NB4 (cell line): ENCODE data around the gene GDF3.
"Not testable (repeated sequence)": the region's sequence is repeated elsewhere in the genome, so short reads cannot be mapped to it uniquely, and the experiment has no call there.

Source experiments
- DNase-seq: peaks from one replicate; pipeline ENCODE4 v3.0.0; 2010; ENCODE audit warnings: low read depth
- H3K4me3 ChIP-seq: one replicate; pipeline ENCODE4 v1.5.1; 2011; ENCODE audit warnings: mild to moderate bottlenecking, low read depth, low read length, moderate library complexity
- MAX ChIP-seq: IDR thresholded peaks from 2 replicates; pipeline ENCODE4 v1.6.1; 2011; ENCODE audit warnings: low read depth, low read length
- MYC ChIP-seq: IDR thresholded peaks from 2 replicates; pipeline ENCODE4 v1.6.1; 2011; ENCODE audit warnings: low read depth, low read length
- POLR2A ChIP-seq: IDR thresholded peaks from 2 replicates; pipeline ENCODE4 v1.6.1; 2011; ENCODE audit warnings: mild to moderate bottlenecking; ENCODE audit not compliant: insufficient read length; ENCODE audit errors: extremely low read depth
- TF ChIP-seq, protein P1 (sequence below): IDR thresholded peaks from one replicate; pipeline ENCODE4 v1.5.1; 2012; ENCODE audit warnings: low read depth, low read length

The GDF3 gene

DNA sequence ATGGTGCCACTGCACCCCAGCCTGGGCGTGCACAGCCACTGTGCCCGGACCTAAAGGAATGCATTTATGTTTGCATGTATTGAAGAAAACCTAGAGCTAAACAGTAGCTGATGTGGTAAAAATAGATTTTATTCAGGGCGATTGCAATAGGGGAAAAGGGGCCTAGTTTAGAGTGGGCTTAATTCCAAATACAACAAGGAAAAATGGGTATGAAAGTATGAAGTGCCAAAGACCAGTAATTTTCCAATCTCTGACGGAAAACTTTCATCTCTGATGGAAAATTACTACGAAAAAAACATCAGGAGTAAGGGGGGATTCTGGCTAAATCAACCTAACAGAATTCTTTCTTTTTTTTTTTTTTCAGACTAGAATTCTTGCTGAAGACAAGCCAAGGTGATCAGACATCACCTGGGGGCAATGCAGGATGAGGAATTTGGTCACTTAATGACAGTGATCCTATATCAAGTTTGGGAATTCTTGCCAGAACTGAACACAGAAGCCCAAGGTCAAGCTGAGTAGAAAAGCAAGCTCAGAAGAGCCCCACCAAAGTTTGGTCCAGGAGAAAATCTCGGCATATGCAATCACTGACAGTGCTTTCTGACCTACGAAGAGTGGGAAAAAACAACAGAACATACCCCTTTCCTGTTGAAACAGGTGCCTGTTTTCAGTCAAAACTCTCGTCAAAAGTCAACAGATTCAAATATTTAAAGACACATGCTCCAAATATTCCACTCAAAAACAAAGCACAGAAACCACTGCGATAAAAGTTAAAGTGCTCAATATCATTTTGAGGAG is 16.1 kb downstream of the GDF3 start:
- DNase-seq: no peak
- no peak overlapping the region for H3K4me3 ChIP-seq
- TF ChIP-seq MAX: no peak

- no peak overlapping the region for H3K4me3 ChIP-seq
- peak; percentile 52 for DNase-seq
- TF ChIP-seq MYC (no peak), MAX (no peak), POLR2A (no peak)
- TF ChIP-seq, protein P1, sequence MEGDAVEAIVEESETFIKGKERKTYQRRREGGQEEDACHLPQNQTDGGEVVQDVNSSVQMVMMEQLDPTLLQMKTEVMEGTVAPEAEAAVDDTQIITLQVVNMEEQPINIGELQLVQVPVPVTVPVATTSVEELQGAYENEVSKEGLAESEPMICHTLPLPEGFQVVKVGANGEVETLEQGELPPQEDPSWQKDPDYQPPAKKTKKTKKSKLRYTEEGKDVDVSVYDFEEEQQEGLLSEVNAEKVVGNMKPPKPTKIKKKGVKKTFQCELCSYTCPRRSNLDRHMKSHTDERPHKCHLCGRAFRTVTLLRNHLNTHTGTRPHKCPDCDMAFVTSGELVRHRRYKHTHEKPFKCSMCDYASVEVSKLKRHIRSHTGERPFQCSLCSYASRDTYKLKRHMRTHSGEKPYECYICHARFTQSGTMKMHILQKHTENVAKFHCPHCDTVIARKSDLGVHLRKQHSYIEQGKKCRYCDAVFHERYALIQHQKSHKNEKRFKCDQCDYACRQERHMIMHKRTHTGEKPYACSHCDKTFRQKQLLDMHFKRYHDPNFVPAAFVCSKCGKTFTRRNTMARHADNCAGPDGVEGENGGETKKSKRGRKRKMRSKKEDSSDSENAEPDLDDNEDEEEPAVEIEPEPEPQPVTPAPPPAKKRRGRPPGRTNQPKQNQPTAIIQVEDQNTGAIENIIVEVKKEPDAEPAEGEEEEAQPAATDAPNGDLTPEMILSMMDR: no peak
Observed at GRCh38 chr12:7678744-7679143, 16.8 kb downstream of the GDF3 start.

DNA sequence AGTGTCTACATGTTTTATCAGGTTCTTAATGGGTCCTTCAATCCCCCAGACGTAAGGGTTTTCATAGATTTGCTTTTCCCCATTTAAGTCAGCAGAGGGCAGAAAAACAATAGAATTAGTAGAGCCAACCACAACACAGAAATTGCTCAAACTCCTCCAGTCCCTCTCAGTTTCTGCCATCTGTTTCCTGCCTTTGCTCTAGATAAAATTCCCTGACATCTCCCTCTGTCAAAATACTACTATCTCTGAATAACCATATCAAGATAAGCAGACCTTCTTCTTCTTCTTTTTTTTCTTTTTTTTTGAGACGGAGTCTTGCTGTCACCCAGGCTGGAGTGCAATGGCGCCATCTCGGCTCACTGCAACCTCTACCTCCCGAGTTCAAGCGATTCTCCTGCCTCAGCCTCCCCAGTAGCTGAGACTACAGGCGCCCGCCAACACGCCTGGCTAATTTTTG is 18.1 kb downstream of the GDF3 start:
- not testable (repeated sequence) for H3K4me3 ChIP-seq
- DNase-seq: peak; percentile 86
- peak; percentile 15; the same call in 1 of the 2 replicates for TF ChIP-seq MAX
- TF ChIP-seq, protein P1: peak; percentile 34

DNA sequence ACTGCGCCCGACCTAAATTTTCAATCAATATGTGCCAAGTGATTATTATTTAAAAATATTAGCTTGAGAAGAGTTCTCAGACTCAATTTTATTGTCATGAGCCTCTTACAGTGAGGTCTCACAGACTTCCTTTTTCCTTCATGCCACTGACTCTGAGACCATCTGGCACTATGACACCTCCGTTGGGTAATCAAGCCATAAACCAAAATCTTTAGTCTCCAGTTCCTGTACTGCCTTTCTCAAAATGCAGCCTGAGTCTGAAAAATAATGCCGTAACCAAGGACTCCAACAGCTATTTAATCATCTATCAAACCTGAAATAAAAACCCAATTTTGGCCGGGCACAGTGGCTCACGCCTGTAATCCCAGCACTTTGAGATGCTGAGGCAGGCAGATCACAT is 20.1 kb downstream of the GDF3 start:
- DNase-seq: peak; percentile 80
- not testable (repeated sequence) for H3K4me3 ChIP-seq

DNA sequence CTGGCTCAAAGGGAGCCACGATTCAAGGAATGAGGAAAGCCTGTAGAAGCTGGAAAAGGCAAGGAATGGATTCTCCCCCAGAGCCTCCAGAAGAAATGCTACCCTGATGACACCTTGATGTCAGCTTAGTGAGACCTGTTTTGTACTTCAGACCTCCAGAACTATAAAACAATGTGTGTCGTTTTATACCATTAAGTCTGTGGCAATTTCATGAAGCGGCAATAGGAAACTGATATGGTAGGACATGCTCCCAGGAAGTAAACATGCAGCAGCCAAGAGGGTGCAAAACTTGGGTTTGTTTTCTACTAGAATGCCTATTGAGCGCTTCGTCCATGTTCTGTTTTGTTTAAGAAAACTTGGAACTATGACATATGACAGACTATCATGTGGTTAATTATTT is 27.4 kb downstream of the GDF3 start:
- DNase-seq: no peak
- TF ChIP-seq MAX (no peak), POLR2A (no peak), MYC (no peak)
- TF ChIP-seq, protein P1: no peak
- no peak overlapping the region for H3K4me3 ChIP-seq

DNA sequence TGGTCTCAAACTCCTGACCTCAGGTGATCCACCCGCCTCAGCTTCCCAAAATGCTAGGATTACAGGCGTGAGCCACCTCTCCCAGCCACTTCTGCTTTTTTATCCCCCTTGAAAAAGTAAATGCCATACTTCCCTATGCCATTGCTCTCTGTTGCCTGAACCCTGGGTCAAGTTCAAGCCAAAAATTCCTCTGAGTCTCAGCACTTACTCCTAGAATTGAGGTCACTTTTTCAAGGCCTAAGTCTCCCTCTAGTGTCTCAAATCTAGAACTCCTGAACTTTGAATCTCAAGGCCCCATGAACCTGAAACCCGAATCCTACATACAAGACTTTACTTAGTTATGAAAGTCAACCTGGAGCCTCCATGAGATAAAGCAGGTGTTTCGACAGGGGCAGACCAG is 28.4 kb downstream of the GDF3 start:
- H3K4me3 ChIP-seq: no peak overlapping the region
- peak; percentile 51 for DNase-seq
- TF ChIP-seq POLR2A (no peak), MAX (no peak)
- TF ChIP-seq, protein P1: peak; percentile 29

- TF ChIP-seq MYC (no peak), POLR2A (no peak), MAX (no peak)
- TF ChIP-seq, protein P1: no peak
- no peak for DNase-seq
- no peak overlapping the region for H3K4me3 ChIP-seq
Observed at GRCh38 chr12:7666595-7666994, 29.0 kb downstream of the GDF3 start.
